Measurements from ENCODE around the gene SUPT20HL1. TPM values are rescaled to one million over a fixed set of nuclear protein-coding genes. Genes with fewer than 3 reads are reported as not detected.
"Not testable (repeated sequence)": the region's sequence is repeated elsewhere in the genome, so short reads cannot be mapped to it uniquely, and the experiment has no call there.

Gene SUPT20HL1
- 0.04 TPM in 1 of 2 replicates, not detected in the other for total RNA-seq (2014; rRNA removed; shearing (Covaris generic))

GRCh38 chrX:24360272-24360671 lies at the start of gene SUPT20HL1:
TSS of gene SUPT20HL1 (plus strand) at chrX:24360639. CDS start at chrX:24362761, 2,122 bp downstream.
- no peak within 1 kb of the TSS for H3K27ac ChIP-seq

DNA sequence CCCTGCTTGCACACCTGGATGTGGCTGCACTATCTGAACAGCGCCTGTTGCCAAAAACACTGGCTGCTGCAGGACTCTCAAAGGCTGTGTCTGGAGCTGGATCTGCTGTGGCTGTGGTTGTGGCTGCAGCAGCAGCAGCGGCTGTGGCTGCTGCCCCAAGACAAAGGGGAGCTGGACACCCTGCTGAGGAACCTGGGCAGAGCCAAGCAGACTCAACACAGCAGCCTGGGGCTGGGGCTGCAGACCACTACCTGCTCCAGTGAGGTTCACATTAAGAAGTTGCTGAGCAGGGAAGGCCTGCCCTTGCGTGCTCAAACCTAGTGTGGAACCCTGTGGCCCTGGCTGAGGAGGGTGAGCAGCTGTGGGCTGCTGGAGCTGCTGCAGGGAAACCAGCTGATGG lies 49.5 kb upstream of the SUPT20HL1 start:
- H3K9me3 ChIP-seq (replicated peaks); H3K4me1 ChIP-seq; H3K27me3 ChIP-seq; H3K36me3 ChIP-seq; H3K27ac ChIP-seq; DNase-seq; H3K4me3 ChIP-seq: not testable (repeated sequence)

More at GRCh38 chrX:24360272-24360671, at the start of gene SUPT20HL1:
- Histone ChIP-seq H3K4me3 (no peak within 1 kb of the TSS), H3K36me3 (no peaks in the 10 kb centered on the region), H3K27me3 (no peaks in the 10 kb centered on the region), H3K4me1 (no peaks in the 10 kb centered on the region), H3K9me3 (replicated peaks) (no peaks in the 10 kb centered on the region)
- no peak for DNase-seq

DNA sequence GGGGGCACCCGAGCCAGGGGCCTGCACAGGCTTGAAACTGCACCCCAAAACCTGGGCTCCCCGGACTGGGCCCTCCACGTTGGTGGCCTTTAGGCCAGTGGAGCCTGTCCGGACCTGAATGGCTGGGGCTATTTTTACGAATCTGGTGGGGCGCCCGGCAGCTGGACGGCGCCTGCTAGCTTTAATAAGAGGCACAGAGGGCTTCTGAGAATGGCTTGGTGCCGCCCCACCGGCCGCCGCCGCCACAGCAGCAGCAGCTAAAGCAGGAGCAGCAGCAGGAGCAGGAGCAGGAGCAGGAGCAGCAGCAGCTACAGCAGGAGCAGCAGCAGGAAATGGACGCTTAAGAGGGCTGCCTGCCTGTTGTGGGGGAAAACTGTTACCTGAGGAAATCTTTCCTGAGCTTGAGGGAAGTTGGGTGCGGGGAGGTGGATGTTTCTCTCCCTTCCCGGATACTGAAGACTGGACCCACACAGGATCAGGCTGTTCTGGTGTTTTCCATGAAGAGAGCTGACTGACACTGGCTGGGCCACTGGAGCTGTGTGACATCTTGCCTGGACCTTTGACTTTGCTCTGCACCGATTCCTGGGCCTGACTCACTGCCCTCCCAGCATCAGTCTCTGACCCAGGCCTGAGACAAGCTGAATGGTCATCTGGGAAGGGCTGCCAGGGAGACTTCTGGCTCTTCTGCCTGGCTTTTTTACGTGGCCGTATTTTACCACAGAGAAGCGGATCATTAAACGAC lies 48.8 kb upstream of the SUPT20HL1 start:
- peak in 1 of 2 experiments; percentile 2 for DNase-seq
- H3K27ac ChIP-seq; H3K9me3 ChIP-seq (replicated peaks); H3K4me3 ChIP-seq; H3K27me3 ChIP-seq; H3K4me1 ChIP-seq; H3K36me3 ChIP-seq: not testable (repeated sequence)

- not testable (repeated sequence) for DNase-seq; H3K4me3 ChIP-seq; H3K9me3 ChIP-seq (replicated peaks); H3K27ac ChIP-seq; H3K4me1 ChIP-seq; H3K36me3 ChIP-seq; H3K27me3 ChIP-seq
These were observed 48.2 kb upstream of the SUPT20HL1 start for GRCh38 chrX:24312249-24312607.

- Histone ChIP-seq H3K27ac (no peak within 1 kb of the TSS), H3K36me3 (no peaks in the 10 kb centered on the region), H3K27me3 (no peaks in the 10 kb centered on the region), H3K4me3 (no peak within 1 kb of the TSS), H3K4me1 (no peaks in the 10 kb centered on the region), H3K9me3 (replicated peaks) (no peaks in the 10 kb centered on the region)
- no peak for DNase-seq
These were observed 46.3 kb upstream of the SUPT20HL1 start, which contains the start of gene SUPT20HL2 for GRCh38 chrX:24314019-24314635. TSS of gene SUPT20HL2 (minus strand) at chrX:24314069. CDS start at chrX:24313315, 754 bp downstream.

DNA sequence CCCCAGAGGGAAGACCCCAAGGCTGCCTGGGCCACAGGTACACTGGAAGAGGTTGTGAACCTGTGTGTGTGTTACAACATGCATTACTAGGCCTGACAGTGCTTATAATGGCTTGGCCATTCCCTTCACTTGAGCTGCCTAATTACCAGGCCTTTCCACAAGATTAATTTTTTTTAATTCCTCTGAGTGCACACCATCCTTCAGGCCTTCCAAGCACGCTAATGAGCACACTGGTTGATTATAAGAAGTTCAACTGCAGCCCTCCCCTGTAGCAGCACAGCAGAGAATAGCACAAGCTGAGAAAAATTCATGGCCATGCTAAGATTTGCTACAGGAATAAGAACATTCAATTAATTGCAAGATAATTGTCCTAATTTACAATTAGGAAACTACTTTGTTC lies 44.3 kb upstream of the SUPT20HL1 start:
- no peaks in the 10 kb centered on the region for H3K27me3 ChIP-seq
- no peak overlapping the region for H3K27ac ChIP-seq
- no peak overlapping the region for H3K4me3 ChIP-seq
- H3K36me3 ChIP-seq = no peaks in the 10 kb centered on the region
- no peaks in the 10 kb centered on the region for H3K9me3 ChIP-seq (replicated peaks)
- H3K4me1 ChIP-seq = no peaks in the 10 kb centered on the region
- DNase-seq = no peak

DNA sequence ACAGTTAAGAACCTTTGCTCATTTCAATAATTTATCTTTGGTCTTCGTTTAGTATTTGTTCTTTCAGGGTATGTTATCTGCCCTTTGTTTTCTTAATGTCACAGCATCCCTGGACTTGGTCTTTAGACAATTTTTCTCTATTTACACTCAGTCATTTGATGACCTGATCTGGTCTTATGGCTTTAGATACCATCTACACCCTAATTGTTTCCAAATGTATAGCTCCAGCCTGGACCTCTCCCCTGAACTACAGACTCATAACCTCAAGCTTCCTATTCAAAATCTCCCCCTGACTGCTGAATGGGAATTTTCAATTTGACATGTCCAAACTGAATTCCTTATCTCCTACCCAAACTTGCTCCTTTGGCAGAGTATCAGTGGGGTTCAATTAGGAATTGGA lies 42.9 kb upstream of the SUPT20HL1 start:
- no peaks in the 10 kb centered on the region for H3K36me3 ChIP-seq
- no peak for DNase-seq
- no peak overlapping the region for H3K27ac ChIP-seq
- no peaks in the 10 kb centered on the region for H3K4me1 ChIP-seq
- H3K9me3 ChIP-seq (replicated peaks) = no peaks in the 10 kb centered on the region
- no peak overlapping the region for H3K4me3 ChIP-seq
- no peaks in the 10 kb centered on the region for H3K27me3 ChIP-seq

DNA sequence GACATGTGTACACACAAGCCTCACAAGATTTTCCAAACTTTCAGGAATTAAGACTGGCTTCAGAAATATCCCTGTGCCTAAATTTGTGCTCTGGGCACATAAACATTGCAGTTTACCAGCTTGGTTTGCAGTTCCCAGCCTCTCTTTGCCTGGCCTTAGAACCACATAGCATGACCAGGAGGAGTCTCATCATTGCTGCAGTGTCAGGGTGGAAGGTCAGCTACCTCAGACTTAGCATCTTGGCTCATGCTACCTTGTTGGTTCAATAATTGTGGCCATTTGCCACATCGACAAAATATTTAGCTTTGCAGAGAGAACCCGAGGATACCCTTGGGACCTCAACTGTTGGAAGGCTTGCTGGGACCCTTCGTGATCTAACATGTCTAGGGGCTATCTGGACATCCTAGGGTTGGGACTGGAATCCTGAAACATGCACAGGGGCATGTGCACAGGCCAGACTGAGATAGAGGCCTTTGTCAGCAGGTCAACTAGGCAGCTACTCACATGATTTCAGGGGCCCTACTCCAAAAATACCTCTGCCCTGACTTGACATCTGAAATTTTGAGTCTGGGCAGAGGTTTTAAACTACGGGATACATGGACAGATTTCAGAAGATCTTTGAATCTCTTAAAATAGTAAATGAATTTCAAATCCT lies 38.6 kb upstream of the SUPT20HL1 start:
- Histone ChIP-seq H3K9me3 (replicated peaks) (no peaks in the 10 kb centered on the region), H3K27ac (no peak overlapping the region), H3K4me1 (no peaks in the 10 kb centered on the region), H3K27me3 (no peaks in the 10 kb centered on the region), H3K4me3 (no peak overlapping the region), H3K36me3 (no peaks in the 10 kb centered on the region)
- DNase-seq = no peak

GRCh38 chrX:24325231-24325630 lies 35.2 kb upstream of the SUPT20HL1 start:
- H3K27ac ChIP-seq = no peak overlapping the region
- H3K4me1 ChIP-seq = no peaks in the 10 kb centered on the region
- H3K9me3 ChIP-seq (replicated peaks) = no peaks in the 10 kb centered on the region
- DNase-seq = no peak
- no peaks in the 10 kb centered on the region for H3K36me3 ChIP-seq
- no peak overlapping the region for H3K4me3 ChIP-seq
- no peaks in the 10 kb centered on the region for H3K27me3 ChIP-seq

GRCh38 chrX:24332878-24333277 lies 27.6 kb upstream of the SUPT20HL1 start:
- H3K4me1 ChIP-seq = no peaks in the 10 kb centered on the region
- no peaks in the 10 kb centered on the region for H3K36me3 ChIP-seq
- DNase-seq = no peak
- H3K9me3 ChIP-seq (replicated peaks) = no peaks in the 10 kb centered on the region
- H3K27ac ChIP-seq = no peak overlapping the region
- no peak overlapping the region for H3K4me3 ChIP-seq
- H3K27me3 ChIP-seq = no peaks in the 10 kb centered on the region

- H3K27ac ChIP-seq = no peak overlapping the region
These were observed 27.1 kb upstream of the SUPT20HL1 start for GRCh38 chrX:24333371-24333770.

GRCh38 chrX:24334461-24334860 lies 26.0 kb upstream of the SUPT20HL1 start:
- no peak for DNase-seq
- Histone ChIP-seq H3K4me3 (no peak overlapping the region), H3K27ac (no peak overlapping the region), H3K4me1 (no peaks in the 10 kb centered on the region), H3K9me3 (replicated peaks) (no peaks in the 10 kb centered on the region), H3K27me3 (no peaks in the 10 kb centered on the region), H3K36me3 (no peaks in the 10 kb centered on the region)

More at GRCh38 chrX:24333371-24333770, 27.1 kb upstream of the SUPT20HL1 start:
- Histone ChIP-seq H3K9me3 (replicated peaks) (no peaks in the 10 kb centered on the region), H3K4me3 (no peak overlapping the region), H3K36me3 (no peaks in the 10 kb centered on the region), H3K4me1 (no peaks in the 10 kb centered on the region), H3K27me3 (no peaks in the 10 kb centered on the region)
- DNase-seq = no peak

GRCh38 chrX:24335871-24336270 lies 24.6 kb upstream of the SUPT20HL1 start:
- Histone ChIP-seq H3K36me3 (no peaks in the 10 kb centered on the region), H3K4me1 (no peaks in the 10 kb centered on the region), H3K9me3 (replicated peaks) (no peaks in the 10 kb centered on the region), H3K4me3 (no peak overlapping the region), H3K27ac (no peak overlapping the region), H3K27me3 (no peaks in the 10 kb centered on the region)
- DNase-seq = no peak

GRCh38 chrX:24339911-24340310 lies 20.5 kb upstream of the SUPT20HL1 start:
- H3K9me3 ChIP-seq (replicated peaks) = no peaks in the 10 kb centered on the region
- no peak for DNase-seq
- no peaks in the 10 kb centered on the region for H3K36me3 ChIP-seq
- H3K27me3 ChIP-seq = no peaks in the 10 kb centered on the region
- H3K4me1 ChIP-seq = 0 out of 2 replicates have a peak, but pooled peaks cover 7% of the 10 kb centered on the region
- no peak overlapping the region for H3K4me3 ChIP-seq
- no peak overlapping the region for H3K27ac ChIP-seq

DNA sequence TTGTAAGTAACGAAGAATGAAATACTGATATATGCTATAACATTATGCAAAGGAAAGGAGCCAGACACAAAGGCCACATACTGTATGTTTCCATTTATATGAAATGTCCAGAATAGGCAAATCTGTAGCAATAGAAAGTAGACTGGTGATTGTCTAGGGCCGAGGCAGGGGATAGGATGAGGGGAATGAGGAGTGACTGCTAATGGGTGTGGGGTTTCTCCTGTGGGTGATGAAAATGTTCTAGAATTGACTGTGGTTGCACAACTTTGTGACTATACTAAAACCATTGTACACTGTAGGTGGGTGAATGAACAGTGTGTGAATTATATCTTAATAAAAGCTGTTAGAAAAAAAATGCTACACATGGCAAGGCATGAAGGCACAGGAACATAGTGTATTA lies 19.9 kb upstream of the SUPT20HL1 start:
- H3K9me3 ChIP-seq (replicated peaks) = no peaks in the 10 kb centered on the region
- H3K27me3 ChIP-seq = no peaks in the 10 kb centered on the region
- H3K36me3 ChIP-seq = no peaks in the 10 kb centered on the region
- DNase-seq = no peak
- H3K27ac ChIP-seq = no peak overlapping the region
- H3K4me1 ChIP-seq = 0 out of 2 replicates have a peak, but pooled peaks cover 7% of the 10 kb centered on the region
- H3K4me3 ChIP-seq = no peak overlapping the region
